ENCODE results near the gene ATP8A2. TPM values are rescaled to one million over a fixed set of nuclear protein-coding genes. Genes with fewer than 3 reads are reported as not detected.

Gene ATP8A2
- total and polyA plus RNA-seq, 2 of the 4 experiments (the other 2 are of a cell fraction): 0.02 to 0.18 TPM

- dilution Hi-C loops (cut with HindIII; ENCODE audit: low sequenced_read_pairs, unreplicated experiment): no loop called here
- Histone ChIP-seq H3K27ac (ENCODE audit: insufficient read depth, low read length) (no peak overlapping the region), H4K20me1 (ENCODE audit: insufficient read depth, low read length) (no peaks in the 10 kb centered on the region), H3K23ac (ENCODE audit: low read depth, low read length) (no peak overlapping the region), H3K36me3 (ENCODE audit: control insufficient read depth, insufficient read depth, low read length) (no peaks in the 10 kb centered on the region), H3K14ac (replicated peaks; ENCODE audit: low read depth, low read length) (no peak overlapping the region), H2AK5ac (ENCODE audit: low read depth, low read length) (no peak overlapping the region), H4K8ac (ENCODE audit: low read depth in 2 of 2, low read length in 2 of 2) (no peak overlapping the region), H3K4ac (ENCODE audit: low read depth, low read length) (no peak overlapping the region), H2BK20ac (ENCODE audit: low read depth, low read length) (no peak overlapping the region), H2AFZ (replicated peaks; ENCODE audit: low read length, poor library complexity) (no peak overlapping the region), H3K18ac (ENCODE audit: low read depth, low read length) (no peak overlapping the region), H4K5ac (ENCODE audit: low read depth, low read length) (no peak overlapping the region), H2BK120ac (ENCODE audit: low read depth, low read length) (no peak overlapping the region), H2BK15ac (ENCODE audit: low read depth, low read length) (no peak overlapping the region), H3K9me3 (ENCODE audit: control insufficient read depth, insufficient read depth, low read length) (no peaks in the 10 kb centered on the region), H3K79me1 (ENCODE audit: low read depth in 1 of 2, low read length in 2 of 2) (no peaks in the 10 kb centered on the region), H4K91ac (ENCODE audit: insufficient read depth, low read depth, low read length) (no peak overlapping the region), H3K4me3 (ENCODE audit: insufficient read depth, low read depth, low read length) (no peak overlapping the region), H3K9me1 (ENCODE audit: insufficient read depth, low read length) (no peaks in the 10 kb centered on the region), H3K4me1 (ENCODE audit: control insufficient read depth, insufficient read depth, low read length) (no peaks in the 10 kb centered on the region), H3K56ac (ENCODE audit: extremely low read depth, insufficient read depth, low read length) (no peak overlapping the region), H2AK9ac (replicated peaks; ENCODE audit: low read depth, low read length, poor library complexity) (no peak overlapping the region), H3K9ac (ENCODE audit: low read depth, low read length) (no peak overlapping the region), H3K27me3 (ENCODE audit: control insufficient read depth, insufficient read depth, low read length) (no peaks in the 10 kb centered on the region; the same call in 1 of the 2 replicates), H2BK5ac (ENCODE audit: low read depth, low read length, poor library complexity, severe bottlenecking) (no peak overlapping the region), H3K4me2 (ENCODE audit: low read depth, low read length) (no peak overlapping the region)
- TF ChIP-seq RFX5 (IDR thresholded peaks at IDR 0.05; ENCODE audit: low read depth, low read length) (no peak), MXI1 (IDR thresholded peaks at IDR 0.05; ENCODE audit: borderline replicate concordance, low read depth, low read length) (no peak), MAZ (IDR thresholded peaks at IDR 0.05; ENCODE audit: borderline replicate concordance, low read depth, low read length) (no peak), POLR2A (IDR thresholded peaks at IDR 0.05; ENCODE audit: low read depth, low read length) (no peak), MAFK (IDR thresholded peaks at IDR 0.05; ENCODE audit: low read depth, low read length) (no peak), CEBPB (IDR thresholded peaks at IDR 0.05; ENCODE audit: low read depth, low read length) (no peak), USF2 (IDR thresholded peaks at IDR 0.05; ENCODE audit: low read depth, low read length) (no peak), RCOR1 (IDR thresholded peaks at IDR 0.05; ENCODE audit: insufficient replicate concordance, low read length) (no peak), FOS (IDR thresholded peaks at IDR 0.05; ENCODE audit: low read depth, low read length) (no peak), BHLHE40 (IDR thresholded peaks at IDR 0.05; ENCODE audit: low read depth, low read length) (no peak), CHD1 (IDR thresholded peaks at IDR 0.05; ENCODE audit: low read depth, low read length) (no peak), NFE2L2 (IDR thresholded peaks at IDR 0.05; ENCODE audit: low read depth, low read length) (no peak), RAD21 (IDR thresholded peaks at IDR 0.05; ENCODE audit: low read length) (no peak), CTCF (conservative IDR thresholded peaks at IDR 0.05; ENCODE audit: low read depth, low read length) (no peak), SMC3 (IDR thresholded peaks at IDR 0.05; ENCODE audit: low read depth, low read length) (no peak)
- intact Hi-C loops (cut with micrococcal nuclease): no loop called here
- CTCF ChIA-PET: no interaction called here
- BruUV-seq (replicated peaks): no TSS peak
- ATAC-seq (ENCODE audit: low read depth) (no peak), DNase-seq (no peak)
- in situ Hi-C loops (cut with MboI; ENCODE audit: low sequenced_read_pairs): no loop called here
- POLR2A ChIA-PET (ENCODE audit: unreplicated experiment): no interaction called here
- WGBS, 2 experiments (ENCODE audit: extremely low coverage in 2 of 2, insufficient read length in 1 of 2): 36% methylated on average over 2 of the region's 6 CpGs; no CpG with 5 or more reads in 1 of the 2 experiments
Measured at GRCh38 chr13:25864116-25864515, 492.3 kb downstream of the ATP8A2 start.
